ENCODE measurements around the gene MYBPHL.
"Not testable (repeated sequence)": the region's sequence is repeated elsewhere in the genome, so short reads cannot be mapped to it uniquely, and the experiment has no call there.

The MYBPHL gene

DNA sequence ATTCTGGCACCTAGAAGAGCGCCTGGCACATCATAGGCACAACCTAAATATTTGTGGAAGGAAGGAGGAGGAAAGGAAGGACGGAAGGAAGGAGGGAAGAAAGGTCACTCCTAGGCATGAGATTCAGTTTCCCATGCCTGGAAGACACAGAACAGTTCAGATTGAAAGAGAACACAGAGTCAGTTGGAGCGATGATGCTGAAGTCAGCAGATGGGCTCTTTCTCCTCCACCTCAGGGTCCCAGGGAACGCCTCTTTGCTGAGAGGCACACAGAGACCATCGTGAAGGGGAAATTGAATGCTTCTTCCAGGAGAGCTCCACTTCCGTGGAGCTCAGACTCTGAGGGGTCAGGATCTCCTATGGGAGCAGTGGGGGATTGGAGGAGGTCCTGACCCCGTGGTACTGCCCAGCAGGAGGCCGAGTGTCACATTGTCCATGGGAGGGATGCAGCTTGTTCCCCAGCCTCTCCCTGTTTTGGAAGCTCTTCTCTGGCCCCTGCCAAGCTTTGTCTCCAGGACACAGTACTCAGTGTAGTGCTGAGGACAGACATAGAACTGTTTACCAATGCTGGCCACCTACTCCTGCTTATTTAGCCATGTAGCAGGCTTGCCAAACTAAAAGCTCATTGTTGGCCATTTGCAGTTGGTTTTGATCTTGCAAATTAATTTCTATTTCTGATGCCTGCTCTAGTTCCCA is 2.4 kb downstream of the MYBPHL start:
- no peak for DNase-seq

DNA sequence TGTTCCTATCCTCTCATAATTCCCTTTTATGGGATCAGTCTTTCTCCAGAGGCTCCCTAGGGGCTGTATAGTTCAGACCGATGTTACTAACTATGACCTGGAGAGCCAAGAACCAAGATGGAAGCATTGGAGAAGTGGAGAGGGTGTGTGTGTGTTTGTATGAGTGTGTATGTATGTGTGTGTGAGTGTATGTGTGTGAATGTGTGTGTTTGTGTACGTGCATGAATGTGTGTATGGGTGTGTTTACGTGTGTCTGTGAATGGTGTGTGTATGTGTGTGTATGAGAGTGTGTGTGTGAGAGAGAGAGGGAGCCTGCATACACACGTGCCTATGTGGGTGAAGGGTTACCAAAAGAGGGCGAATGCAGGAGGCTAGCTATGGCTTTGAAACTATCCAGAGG is 4.9 kb downstream of the MYBPHL start:
- no peak for DNase-seq

DNA sequence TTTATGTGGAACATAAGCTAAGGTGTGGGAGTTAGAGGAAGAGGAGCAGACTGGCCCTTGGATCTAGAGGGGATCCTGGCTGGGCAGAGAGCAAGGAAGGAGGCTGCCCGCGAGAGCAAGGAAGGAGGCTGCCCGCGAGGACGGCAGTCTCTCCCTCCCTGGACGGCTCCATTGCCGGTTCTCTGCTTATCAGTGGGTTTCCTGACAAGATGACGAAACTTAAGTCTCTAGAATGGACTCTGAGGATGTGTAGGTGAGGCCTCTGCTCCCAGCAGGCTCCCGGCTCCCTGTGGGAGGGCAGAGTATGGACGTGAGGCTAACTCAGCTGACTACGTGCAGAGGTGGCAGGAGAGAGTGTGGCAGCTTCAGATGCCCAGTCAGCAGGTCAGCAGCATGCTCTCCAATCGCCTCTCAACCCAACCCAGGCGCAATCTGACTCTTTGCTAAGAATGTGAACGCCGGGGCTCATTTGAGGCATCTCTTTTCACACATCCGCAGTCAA is 6.1 kb downstream of the MYBPHL start:
- no peak for DNase-seq

- DNase-seq = no peak
Observed at GRCh38 chr1:109299558-109300343, 7.1 kb downstream of the MYBPHL start.

DNA sequence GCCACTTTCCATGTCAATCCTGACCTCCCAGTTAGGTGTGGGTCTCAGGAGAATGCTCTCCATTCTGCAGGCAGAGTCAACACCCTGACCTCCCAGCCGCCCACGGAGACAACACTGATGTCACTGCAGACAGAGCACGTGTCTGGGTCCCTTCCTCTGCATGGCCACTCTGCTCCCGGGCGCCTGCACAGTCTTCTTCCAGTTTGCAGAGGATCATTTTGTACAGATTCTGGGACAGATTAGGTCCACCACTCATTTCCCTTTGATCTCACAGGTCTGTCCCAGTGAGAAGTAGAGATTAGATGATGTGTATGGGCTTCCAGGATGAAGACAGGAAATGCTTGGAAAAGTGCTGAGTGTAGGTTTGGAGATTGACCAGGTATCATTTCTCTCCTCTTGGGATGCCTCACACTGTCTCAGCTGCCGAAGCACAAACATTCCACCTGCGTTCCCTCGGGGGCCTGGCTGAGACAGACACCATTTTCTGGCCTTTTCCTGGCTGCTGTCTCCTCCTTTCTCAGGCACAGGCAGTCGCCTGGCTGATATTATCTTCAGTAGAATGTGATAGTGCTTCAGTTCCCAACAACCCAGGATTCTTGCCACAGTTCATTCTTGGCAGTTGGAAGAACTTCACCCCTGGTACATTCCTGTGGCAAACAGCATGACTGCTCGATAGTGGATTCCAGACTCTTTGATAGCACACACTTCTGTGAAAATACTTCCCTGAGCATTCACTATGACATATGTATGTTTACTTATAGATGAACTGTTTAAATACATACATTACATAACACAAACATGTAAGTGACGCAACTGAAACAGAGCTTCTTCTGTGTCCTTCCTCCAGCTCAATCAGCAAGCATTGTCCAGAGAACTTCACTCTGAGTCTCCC is 7.9 kb downstream of the MYBPHL start:
- DNase-seq = no peak

DNA sequence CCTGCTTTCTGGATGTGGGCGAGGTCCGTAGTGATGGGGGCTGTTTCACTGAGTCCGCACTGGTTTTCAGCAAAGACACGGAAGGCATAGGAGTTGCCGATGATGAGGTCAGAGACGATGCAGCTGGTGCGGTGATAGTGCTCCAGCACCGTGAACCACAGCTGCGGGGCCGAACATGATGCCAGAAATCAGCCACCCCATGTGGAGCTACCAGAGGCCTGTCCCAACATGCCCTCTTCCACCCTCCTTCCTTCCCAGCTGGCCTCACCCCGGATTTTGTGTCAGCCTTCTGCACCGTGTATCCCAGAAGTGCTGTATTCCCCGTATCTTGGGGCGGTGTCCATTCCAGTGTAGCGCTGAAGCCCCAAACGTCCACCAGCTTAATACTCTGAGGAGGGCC is 10.0 kb downstream of the MYBPHL start:
- no peak for DNase-seq

GRCh38 chr1:109295712-109296415 is 10.9 kb downstream of the MYBPHL start:
- no peak for DNase-seq

GRCh38 chr1:109294481-109294880 is 12.3 kb downstream of the MYBPHL start:
- DNase-seq = no peak

DNA sequence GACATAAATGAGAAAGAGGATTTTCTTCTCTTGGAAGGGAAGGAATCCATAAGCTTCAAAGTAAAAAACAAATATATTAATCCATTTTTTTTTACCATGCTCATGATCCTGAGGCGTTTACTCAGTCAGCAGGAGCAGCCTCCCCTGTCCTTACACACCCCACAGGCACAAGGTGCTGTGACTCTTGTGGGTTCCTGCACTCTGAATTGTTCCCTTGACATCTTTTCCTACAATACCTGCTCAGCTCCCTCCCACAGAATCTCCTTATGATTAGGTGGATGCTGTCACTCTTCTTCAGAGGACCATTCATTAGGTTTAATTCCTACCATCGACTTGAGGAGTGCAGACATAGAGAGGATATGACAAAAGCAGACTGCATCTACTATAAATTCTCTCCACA is 13.8 kb downstream of the MYBPHL start:
- DNase-seq = no peak

DNA sequence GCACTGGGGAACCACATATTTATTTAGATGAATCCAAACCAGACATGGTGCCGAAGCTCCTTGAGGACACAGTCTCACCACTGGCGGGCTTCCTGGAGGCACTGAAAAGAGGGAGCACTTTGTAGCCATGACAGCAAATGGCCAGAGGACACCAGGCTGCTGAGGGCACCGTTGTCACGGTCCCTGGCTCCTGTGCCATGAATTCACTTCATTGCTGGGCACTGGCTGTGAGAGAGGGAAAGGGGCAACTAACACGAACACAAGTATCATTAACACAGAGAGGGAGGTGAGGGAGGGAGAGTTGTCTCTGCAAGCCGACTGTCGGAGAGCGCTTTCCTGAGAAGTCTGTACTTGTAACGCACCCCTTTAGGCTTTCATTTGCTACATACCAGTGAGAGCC is 14.4 kb downstream of the MYBPHL start:
- DNase-seq = no peak

DNA sequence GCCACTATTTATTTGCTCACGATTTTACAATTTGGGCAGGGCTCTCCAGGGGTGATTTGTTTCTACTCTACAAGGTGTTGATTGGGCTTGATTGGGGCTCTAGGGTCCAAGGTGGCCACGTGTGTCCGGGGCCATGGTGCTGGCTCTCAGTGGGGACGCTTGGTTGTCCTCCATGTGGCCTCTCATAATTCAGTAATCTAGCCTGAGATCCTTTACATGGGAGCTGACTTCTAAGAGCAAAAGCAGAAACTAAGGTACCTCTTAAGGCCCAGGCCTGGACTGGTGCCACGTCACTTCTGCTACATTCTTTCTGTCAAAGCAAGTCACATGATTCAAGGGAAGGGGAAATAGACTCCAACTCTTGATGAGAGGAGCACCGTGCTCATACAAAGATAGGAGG is 15.8 kb downstream of the MYBPHL start:
- no peak for DNase-seq

GRCh38 chr1:109290137-109290536 is 16.7 kb downstream of the MYBPHL start:
- no peak for DNase-seq

DNA sequence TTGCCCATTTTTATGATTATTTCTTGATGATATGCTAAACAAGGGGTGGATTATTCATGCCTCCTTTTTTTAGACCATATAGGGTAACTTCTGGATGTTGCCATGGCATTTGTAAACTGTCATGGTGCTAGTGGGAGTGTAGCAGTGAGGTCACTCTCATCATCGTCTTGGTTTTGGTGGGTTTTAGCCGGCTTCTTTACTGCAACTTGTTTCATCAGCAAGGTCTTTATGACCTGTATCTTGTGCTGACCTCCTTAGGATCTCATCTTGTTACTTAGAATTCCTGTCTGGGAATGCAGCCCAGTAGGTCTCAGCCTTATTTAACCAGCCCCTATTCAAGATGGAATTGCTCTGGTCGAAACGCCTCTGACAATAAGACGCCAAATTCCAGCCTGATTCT is 20.0 kb downstream of the MYBPHL start:
- DNase-seq = not testable (repeated sequence)

DNA sequence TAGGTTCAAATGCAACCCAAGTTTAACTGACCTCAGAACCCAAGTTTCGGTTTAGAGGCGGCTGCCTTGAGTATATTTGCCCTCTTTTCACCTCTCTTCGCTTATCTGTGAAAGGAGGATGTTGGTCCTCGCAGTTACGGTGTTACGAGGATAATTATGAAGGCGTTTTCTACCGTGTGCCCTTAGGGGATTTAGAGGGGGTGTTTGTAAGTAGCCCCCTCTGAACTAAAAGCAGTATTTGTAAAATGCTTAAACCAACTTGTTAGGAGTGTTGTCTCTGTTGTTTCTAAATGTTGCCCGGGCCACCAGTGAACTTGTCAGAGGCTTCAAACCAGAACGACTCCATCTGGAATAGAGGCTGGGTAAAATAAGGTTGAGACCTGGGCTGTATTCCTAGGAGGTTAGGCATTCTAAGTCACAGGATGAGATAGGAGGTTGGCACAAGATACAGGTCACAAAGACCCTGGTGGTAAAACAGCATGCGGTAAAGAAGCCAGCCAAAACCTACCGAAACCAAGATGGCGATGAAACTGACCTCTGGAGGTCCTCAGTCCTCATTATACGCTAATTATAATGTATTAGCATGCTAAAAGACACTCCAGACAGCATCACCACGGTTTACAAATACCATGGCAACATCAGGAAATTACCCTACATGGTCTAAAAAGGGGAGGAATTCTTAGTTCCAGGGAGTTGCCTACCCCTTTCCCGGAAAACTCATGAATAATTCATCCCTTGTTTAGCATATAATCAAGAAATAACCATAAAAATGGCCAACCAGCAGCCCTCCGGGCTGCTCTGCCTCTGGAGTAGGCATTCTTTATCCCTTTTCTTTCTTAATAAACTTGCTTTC is 22.8 kb downstream of the MYBPHL start:
- DNase-seq = no peak

DNA sequence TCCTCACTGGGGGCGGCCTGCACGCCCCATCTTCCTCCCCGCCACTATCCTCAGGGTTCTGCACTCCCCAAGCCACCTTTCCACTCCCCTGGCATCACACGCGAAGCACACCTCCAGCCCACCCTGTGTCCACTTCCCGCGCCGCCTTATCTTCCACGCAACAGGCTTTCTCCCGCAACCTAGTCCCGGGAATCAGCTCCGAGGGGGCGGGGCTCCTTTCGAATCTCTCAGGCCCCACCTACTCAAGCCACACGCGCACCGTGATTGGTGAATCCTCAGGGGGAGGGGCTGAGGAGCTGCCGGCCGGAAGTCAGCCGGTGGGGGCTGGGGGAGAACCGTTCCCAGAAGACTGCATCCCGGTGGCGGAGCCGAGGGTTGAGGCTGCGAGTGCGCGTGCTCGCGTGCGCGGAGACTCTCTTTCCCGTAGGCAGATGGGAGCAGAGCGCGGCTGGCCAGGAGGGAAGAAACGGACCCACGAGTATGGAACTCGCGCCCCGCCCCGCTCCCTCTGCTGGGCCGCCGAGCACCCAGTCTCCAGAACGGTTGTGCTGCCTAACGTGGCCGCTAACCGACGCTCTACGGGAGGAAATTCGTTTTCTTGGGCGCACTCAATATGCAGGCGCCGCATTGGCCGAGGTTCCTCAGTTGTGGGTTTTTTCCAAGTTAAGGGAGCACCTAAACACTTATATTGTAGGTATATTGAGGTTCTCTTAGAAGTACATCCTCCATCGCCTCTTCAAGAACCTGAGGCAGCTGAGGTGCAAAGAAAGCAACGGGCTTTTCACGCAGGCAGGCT is 23.7 kb downstream of the MYBPHL start, which contains the start of gene PSRC1:
PSRC1 (minus strand) TSS at position 194 of the 796 bp plus-strand sequence.
- DNase-seq = peak; percentile 85

DNA sequence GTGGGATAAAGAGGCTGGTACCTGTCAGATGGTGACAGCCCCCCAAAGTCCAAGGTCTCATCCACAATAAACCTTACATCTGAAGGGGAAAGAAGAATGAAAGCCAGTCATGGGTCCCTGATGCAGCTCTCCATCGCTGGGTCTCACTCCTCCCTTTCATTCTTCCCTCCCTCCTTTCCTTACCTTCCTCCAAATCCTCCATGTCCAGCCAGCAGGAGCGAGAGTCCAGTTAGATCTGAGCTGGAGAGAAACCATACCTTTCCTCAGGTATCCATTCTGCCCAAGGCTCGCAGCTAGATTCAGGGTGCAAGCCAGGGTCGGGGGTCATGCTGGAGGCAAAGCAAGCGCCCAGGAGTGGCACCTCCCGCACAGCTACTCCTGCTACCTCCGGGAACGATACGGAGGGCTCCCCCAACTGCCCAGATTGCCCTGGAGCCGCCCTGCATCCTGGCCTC is 24.3 kb downstream of the MYBPHL start:
- no peak for DNase-seq

DNA sequence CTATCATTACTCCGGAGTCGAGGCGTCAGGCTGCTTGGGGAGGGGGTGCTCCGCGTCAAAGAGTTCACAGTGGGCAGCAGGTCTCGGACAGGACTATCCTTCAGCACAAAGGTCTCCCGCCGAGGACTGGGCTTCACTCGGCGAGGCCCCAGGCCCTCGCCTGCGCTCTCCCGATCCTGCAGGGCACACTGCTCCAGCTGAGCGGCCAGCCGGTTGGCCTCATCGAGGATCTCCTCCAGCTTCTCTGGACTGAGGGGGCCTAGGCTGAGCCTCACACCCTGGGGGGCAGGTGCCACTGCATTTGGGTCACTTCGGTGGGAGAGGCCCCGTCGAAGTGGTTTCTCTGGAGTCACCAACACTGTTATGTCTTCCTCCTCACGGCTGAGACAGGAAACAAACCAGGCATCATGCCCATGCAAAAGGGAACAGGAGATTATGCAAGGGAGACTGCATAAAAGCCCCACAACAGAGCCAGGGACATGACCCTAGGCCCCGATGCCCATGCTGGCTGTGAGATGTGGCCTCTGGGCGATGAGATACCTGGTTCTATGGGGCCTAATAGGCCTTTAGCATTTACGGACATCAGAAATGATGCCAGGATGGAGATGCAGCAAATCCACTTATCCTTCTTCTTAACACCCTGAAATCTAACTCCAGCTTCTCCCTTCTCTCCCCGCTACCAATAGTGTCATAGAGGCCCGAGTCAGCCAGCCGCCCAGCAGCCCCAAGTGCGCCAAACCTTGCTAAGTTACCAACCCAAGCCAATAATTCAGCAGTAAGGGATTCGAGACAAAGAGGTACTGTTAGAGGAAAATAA is 24.9 kb downstream of the MYBPHL start:
- no peak for DNase-seq

GRCh38 chr1:109280862-109281261 is 25.9 kb downstream of the MYBPHL start:
- DNase-seq = no peak

- DNase-seq = no peak
Observed at GRCh38 chr1:109279615-109280278, 27.1 kb downstream of the MYBPHL start.

Measured in activated effector memory CD4-positive, alpha-beta T cell treated with Interleukin-2 at 50 U/mL for 16 hours (primary cell).